ENCODE data around the gene LARGE1.

DNA sequence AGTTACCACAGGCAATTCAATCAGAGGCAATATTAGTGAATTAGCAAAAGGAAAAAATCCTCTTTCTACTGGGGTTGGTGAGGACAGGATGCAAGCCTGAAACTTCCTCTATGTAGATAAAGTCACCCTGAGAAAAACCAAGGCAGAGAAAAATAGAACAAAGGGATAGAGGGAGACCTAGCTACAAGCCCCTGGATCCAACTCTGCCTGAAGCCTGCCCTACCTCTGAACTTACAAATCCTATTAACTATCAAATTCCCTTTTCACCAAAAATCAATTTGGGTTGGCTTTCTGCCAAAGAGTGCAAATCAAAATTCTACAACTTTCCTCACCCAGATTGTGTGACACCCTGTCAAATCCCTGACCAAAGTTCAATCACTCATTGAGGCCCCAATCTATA lies 161.3 kb downstream of the LARGE1 start:
- TF ChIP-seq, protein P1, sequence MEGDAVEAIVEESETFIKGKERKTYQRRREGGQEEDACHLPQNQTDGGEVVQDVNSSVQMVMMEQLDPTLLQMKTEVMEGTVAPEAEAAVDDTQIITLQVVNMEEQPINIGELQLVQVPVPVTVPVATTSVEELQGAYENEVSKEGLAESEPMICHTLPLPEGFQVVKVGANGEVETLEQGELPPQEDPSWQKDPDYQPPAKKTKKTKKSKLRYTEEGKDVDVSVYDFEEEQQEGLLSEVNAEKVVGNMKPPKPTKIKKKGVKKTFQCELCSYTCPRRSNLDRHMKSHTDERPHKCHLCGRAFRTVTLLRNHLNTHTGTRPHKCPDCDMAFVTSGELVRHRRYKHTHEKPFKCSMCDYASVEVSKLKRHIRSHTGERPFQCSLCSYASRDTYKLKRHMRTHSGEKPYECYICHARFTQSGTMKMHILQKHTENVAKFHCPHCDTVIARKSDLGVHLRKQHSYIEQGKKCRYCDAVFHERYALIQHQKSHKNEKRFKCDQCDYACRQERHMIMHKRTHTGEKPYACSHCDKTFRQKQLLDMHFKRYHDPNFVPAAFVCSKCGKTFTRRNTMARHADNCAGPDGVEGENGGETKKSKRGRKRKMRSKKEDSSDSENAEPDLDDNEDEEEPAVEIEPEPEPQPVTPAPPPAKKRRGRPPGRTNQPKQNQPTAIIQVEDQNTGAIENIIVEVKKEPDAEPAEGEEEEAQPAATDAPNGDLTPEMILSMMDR (IDR thresholded peaks at IDR 0.05) = no peak
- TF ChIP-seq POLR2A (IDR thresholded peaks at IDR 0.05) = no peak

Measured in body of pancreas (tissue), 4 donors.